ENCODE measurements around the gene TEK.

TEK gene

DNA sequence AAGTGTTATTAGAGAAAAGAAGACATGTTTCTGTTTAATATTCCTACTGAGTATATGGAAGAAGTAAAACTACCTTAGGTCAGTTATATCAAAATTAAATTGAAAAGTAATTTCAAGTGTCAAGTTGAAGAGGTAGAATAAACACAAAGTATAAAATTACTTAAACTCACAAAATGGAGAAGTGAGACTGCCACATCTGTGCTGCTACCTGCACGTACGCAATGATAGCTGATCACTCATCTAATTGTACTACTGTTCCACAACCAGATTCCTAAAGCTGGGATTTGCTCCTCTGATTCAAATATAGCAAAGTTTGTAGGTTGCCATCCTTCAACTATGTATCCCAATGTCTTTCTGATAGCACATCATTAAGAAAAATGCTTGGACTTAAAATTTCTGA is 163.1 kb downstream of the TEK start:
- Mint-ChIP-seq H3K9me3 (no peaks in the 10 kb centered on the region), H3K27me3 (peaks cover 3% of the 10 kb centered on the region), H3K4me3 (no peak overlapping the region), H3K36me3 (no peaks in the 10 kb centered on the region), H3K4me1 (no peaks in the 10 kb centered on the region), H3K27ac (no peak overlapping the region)
- no peak for DNase-seq
- CTCF ChIA-PET: no interaction called here

GRCh38 chr9:27273186-27273585 is 164.2 kb downstream of the TEK start:
- no peak for DNase-seq
- Mint-ChIP-seq H3K27ac (no peak overlapping the region), H3K36me3 (no peaks in the 10 kb centered on the region), H3K4me1 (no peaks in the 10 kb centered on the region), H3K27me3 (peaks cover 3% of the 10 kb centered on the region), H3K4me3 (no peak overlapping the region), H3K9me3 (no peaks in the 10 kb centered on the region)
- CTCF ChIA-PET: no interaction called here

DNA sequence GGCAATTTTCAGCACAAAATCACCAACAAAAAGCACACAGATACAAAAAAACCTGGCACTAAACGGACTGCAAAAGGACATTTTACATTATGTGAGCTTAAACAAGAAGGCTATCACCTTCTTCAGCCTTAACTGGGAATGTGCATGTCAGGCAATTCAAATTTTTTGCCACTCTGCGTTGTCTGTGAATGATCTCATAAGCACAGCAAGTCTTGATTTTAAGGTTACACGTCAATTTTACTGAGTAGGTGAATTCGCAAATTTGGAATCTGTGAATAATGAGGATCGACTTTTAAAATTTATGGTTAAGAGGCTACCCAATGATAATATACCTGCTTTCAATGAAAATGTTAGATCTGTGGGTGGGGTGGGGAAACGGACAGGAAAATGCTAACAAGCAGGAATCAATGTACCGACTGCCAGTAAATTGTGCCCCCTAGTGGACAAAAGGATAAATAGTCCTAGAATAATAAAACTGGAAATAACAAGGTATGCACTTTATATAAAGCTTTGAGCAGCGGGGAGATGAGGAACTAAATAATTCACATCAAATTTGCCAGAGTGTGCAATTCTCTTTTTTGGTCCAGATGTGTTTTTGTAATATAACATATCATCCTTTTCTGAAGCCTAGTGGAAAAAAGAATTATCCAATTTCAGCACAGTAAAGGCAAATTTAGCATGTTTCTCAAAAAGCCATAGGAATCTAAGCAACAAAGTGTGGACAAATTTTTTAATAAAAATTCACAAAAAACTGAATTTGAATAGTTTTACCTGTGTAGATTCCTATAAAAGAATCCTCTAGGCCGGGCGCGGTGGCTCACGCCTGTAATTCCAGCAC is 167.4 kb downstream of the TEK start:
- H3K27ac Mint-ChIP-seq: no peak overlapping the region
- no peak for DNase-seq
- no peaks in the 10 kb centered on the region for H3K9me3 Mint-ChIP-seq
- H3K27me3 Mint-ChIP-seq: peaks cover 5% of the 10 kb centered on the region
- CTCF ChIA-PET: interaction anchor here (0.8 to 0.9 kb wide), 2 partner anchors 11 to 15 kb away, joined by 3 read pairs; no protein-coding TSS in a partner anchor
- no peaks in the 10 kb centered on the region for H3K4me1 Mint-ChIP-seq
- H3K36me3 Mint-ChIP-seq: no peaks in the 10 kb centered on the region
- no peak overlapping the region for H3K4me3 Mint-ChIP-seq

- Mint-ChIP-seq H3K9me3 (no peaks in the 10 kb centered on the region), H3K27ac (no peak overlapping the region)
- CTCF ChIA-PET: interaction anchor here (0.9 kb wide), 1 partner anchor 248 kb away, joined by 3 read pairs; no protein-coding TSS in a partner anchor
These were observed 169.3 kb downstream of the TEK start for GRCh38 chr9:27278374-27278773.

GRCh38 chr9:27279611-27280010 is 170.6 kb downstream of the TEK start:
- H3K27me3 Mint-ChIP-seq: peaks cover 14% of the 10 kb centered on the region
- no peak for DNase-seq
- no peak overlapping the region for H3K4me3 Mint-ChIP-seq
- CTCF ChIA-PET: interaction anchor here (1.1 kb wide), 1 partner anchor 11 kb away, joined by 4 read pairs; no protein-coding TSS in a partner anchor
- H3K4me1 Mint-ChIP-seq: no peaks in the 10 kb centered on the region
- H3K36me3 Mint-ChIP-seq: no peaks in the 10 kb centered on the region
- no peaks in the 10 kb centered on the region for H3K9me3 Mint-ChIP-seq
- H3K27ac Mint-ChIP-seq: no peak overlapping the region

More at GRCh38 chr9:27278374-27278773, 169.3 kb downstream of the TEK start:
- Mint-ChIP-seq H3K4me3 (no peak overlapping the region), H3K36me3 (no peaks in the 10 kb centered on the region), H3K4me1 (no peaks in the 10 kb centered on the region), H3K27me3 (peaks cover 14% of the 10 kb centered on the region)
- DNase-seq: no peak
